GM12891 (cell line): ENCODE measurements around the gene TMEM144.

Experiments
- POLR2A ChIP-seq: IDR thresholded peaks from 2 replicates; pipeline ENCODE4 v1.6.1; 2011; ENCODE audit warnings: low read depth, low read length, control low read depth
- POLR2AphosphoS5 ChIP-seq: IDR thresholded peaks from 2 replicates; pipeline ENCODE4 v1.6.1; 2011; ENCODE audit warnings: low read depth, low read length, control low read depth

GRCh38 chr4:158170691-158171561 is 39.4 kb upstream of the TMEM144 start:
- TF ChIP-seq POLR2AphosphoS5, result no peak
- TF ChIP-seq POLR2A, result no peak
